Sigmoid colon (tissue), 4 donors: ENCODE data around the gene SMAGP.

Experiments used
- CTCF ChIP-seq, 4 experiments: fragments of 450-650 bp in 3 of 4; fragments of 200-600 bp in 1 of 4; IDR thresholded peaks; one replicate each; pipeline ENCODE4 v1.5.1; 2016 to 2019; ENCODE audit warnings: antibody characterized with exemption in 4 of 4, mild to moderate bottlenecking in 3 of 4, moderate library complexity in 2 of 4
- POLR2AphosphoS5 ChIP-seq, 4 donors: sonication (generic); formaldehyde crosslinking; IDR thresholded peaks; one replicate each; pipeline ENCODE4 v1.6.1; 2017; ENCODE audit warnings: antibody characterized with exemption in 4 of 4

DNA sequence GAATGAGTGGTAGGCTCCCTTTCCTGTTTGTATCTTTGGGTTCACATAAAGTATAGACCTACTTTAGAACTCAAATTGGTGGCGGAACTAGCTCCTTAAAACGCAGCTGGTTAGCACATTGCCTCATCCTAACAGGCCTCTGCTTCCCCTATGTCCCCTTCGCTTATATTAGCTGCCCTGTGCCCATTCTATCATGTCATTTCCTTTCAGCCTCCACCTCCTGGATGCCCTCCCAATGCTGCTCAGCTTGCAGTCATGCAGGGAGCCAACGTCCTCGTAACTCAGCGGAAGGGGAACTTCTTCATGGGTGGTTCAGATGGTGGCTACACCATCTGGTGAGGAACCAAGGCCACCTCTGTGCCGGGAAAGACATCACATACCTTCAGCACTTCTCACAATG is 28.1 kb downstream of the SMAGP start:
- TF ChIP-seq CTCF (IDR thresholded peaks at IDR 0.05), result no peak
- TF ChIP-seq POLR2AphosphoS5 (IDR thresholded peaks at IDR 0.05), result peak in 1 of 4 donors; percentile 23
